HCT116 (cell line): ENCODE measurements around the gene NKX1-1. TPM values are rescaled to one million over a fixed set of nuclear protein-coding genes. Genes with fewer than 3 reads are reported as not detected.

Source experiments
- ATAC-seq: fragments of 200-7000 bp; cut with Tn5 transposase; 2 replicates; pipeline ENCODE4 v1.9.1; 2020; ENCODE audit warnings: mild to moderate bottlenecking, moderate library complexity
- BruUV-seq: library from RNA; stranded (reverse); fragments of 400-500 nt; replicated peaks from 2 replicates; lab custom pipeline; 2021; lab: Mats Ljungman, UMichigan
- CTCF ChIA-PET: fragments of 300-600 bp; sonication (Branson Sonifier 250); formaldehyde crosslinking; loops from one replicate; lab custom pipeline; 2021; ENCODE audit warnings: antibody characterized with exemption; lab: Charles Lee
- POLR2A ChIA-PET: fragments of 300-600, 350-600 bp; sonication (Branson Sonifier 250); formaldehyde crosslinking; loops from one replicate; lab custom pipeline; 2021; ENCODE audit warnings: antibody characterized with exemption; lab: Charles Lee
- RAD21 ChIA-PET, 2 experiments: fragments of 300-600 bp; sonication (Branson Sonifier 250); formaldehyde crosslinking; loops; one replicate each; lab custom pipeline; 2023; ENCODE audit warnings: low total read pairs in 2 of 2; ENCODE audit not compliant: uncharacterized antibody in 2 of 2, unreplicated experiment in 2 of 2, low non-redundant PET in 1 of 2; lab: Charles Lee
- DNase-seq: peaks from one replicate; pipeline ENCODE4 v3.0.0-alpha.2; 2010; ENCODE audit warnings: low read depth, low spot score
- H2AFZ ChIP-seq: fragments of 200-600 bp; shearing (Covaris generic), sonication (generic); 2 replicates; pipeline ENCODE4 v1.6.1; 2017; ENCODE audit warnings: low read depth, mixed run types, mixed read lengths, antibody characterized with exemption, low read length; ENCODE audit not compliant: poor library complexity, severe bottlenecking
- H3K27ac ChIP-seq: 2 replicates; pipeline ENCODE4 v1.5.1; 2012; ENCODE audit warnings: low read depth, low read length
- H3K27me3 ChIP-seq: fragments of 200-600 bp; sonication (generic); 2 replicates; pipeline ENCODE4 v1.6.1; 2016; ENCODE audit warnings: mixed run types, low read length, mixed read lengths; ENCODE audit not compliant: insufficient read depth
- H3K36me3 ChIP-seq, 2 experiments: fragments of 200-500 bp in 1 of 2; fragments of 200-600 bp in 1 of 2; sonication (Bioruptor generic) in 1 of 2; sonication (generic) in 1 of 2; 2 replicates each; pipeline versions ENCODE4 v1.5.1 to v1.6.1; 2014 to 2016; ENCODE audit warnings: low read length in 2 of 2, inconsistent platforms in 1 of 2, mixed read lengths in 1 of 2, mixed run types in 1 of 2; ENCODE audit not compliant: insufficient read depth in 2 of 2, control insufficient read depth in 1 of 2
- H3K4me1 ChIP-seq, 2 experiments: fragments of 200-600 bp in 1 of 2; sonication (generic) in 1 of 2; 2 replicates each; pipeline versions ENCODE4 v1.5.1 to v1.6.1; 2012 to 2017; ENCODE audit warnings: low read length in 2 of 2, inconsistent platforms in 1 of 2, mild to moderate bottlenecking in 1 of 2, mixed read lengths in 1 of 2, mixed run types in 1 of 2, moderate library complexity in 1 of 2; ENCODE audit not compliant: insufficient read depth in 2 of 2, control insufficient read depth in 1 of 2
- H3K4me2 ChIP-seq: fragments of 200-600 bp; sonication (generic); 2 replicates; pipeline ENCODE4 v1.6.1; 2017; ENCODE audit warnings: mixed run types, low read length, mixed read lengths
- H3K4me3 ChIP-seq, 2 experiments: fragments of 200-600 bp in 1 of 2; sonication (generic) in 1 of 2; replicated peaks in 1 of 2; 2 replicates each; pipeline ENCODE4 v1.5.1; 2011 to 2016; ENCODE audit warnings: low read length in 2 of 2, control low read depth in 1 of 2, low read depth in 1 of 2, mild to moderate bottlenecking in 1 of 2, mixed read lengths in 1 of 2, mixed run types in 1 of 2
- H3K79me2 ChIP-seq: fragments of 200-600 bp; sonication (generic); 2 replicates; pipeline ENCODE4 v1.6.1; 2017; ENCODE audit warnings: mild to moderate bottlenecking, mixed run types, low read length, moderate library complexity, mixed read lengths; ENCODE audit not compliant: insufficient read depth
- H3K9ac ChIP-seq: fragments of 200-600 bp; sonication (generic); 2 replicates; pipeline ENCODE4 v1.6.1; 2016; ENCODE audit warnings: low read length, mixed read lengths
- H3K9me2 ChIP-seq: fragments of 200-600 bp; sonication (generic), shearing (Covaris generic); 2 replicates; pipeline ENCODE4 v1.6.1; 2017; ENCODE audit warnings: mixed run types, mild to moderate bottlenecking, moderate library complexity; ENCODE audit not compliant: insufficient read depth
- H3K9me3 ChIP-seq, 2 experiments: fragments of 200-500 bp in 1 of 2; fragments of 200-600 bp in 1 of 2; sonication (Bioruptor generic) in 1 of 2; sonication (generic) in 1 of 2; 2 replicates each; pipeline ENCODE4 v1.6.1; 2014 to 2017; ENCODE audit warnings: low read length in 2 of 2, mixed read lengths in 2 of 2, inconsistent platforms in 1 of 2, low read depth in 1 of 2, mild to moderate bottlenecking in 1 of 2, mixed run types in 1 of 2, moderate library complexity in 1 of 2; ENCODE audit not compliant: control insufficient read depth in 1 of 2, insufficient read depth in 1 of 2
- H4K20me1 ChIP-seq: fragments of 200-600 bp; sonication (generic), shearing (Covaris generic); 2 replicates; pipeline ENCODE4 v1.6.1; 2017; ENCODE audit warnings: mixed run types, mild to moderate bottlenecking, moderate library complexity; ENCODE audit not compliant: insufficient read depth
- CEBPB ChIP-seq: IDR thresholded peaks from 2 replicates; pipeline ENCODE4 v1.6.1; 2012; ENCODE audit warnings: low read depth
- ELF1 ChIP-seq: IDR thresholded peaks from 2 replicates; pipeline ENCODE4 v1.6.1; 2012; ENCODE audit warnings: low read depth, borderline replicate concordance
- EZH2 ChIP-seq: fragments of 200-600 bp; sonication (generic); IDR thresholded peaks from 2 replicates; pipeline ENCODE4 v1.6.1; 2017; ENCODE audit warnings: antibody characterized with exemption, mixed run types
- JUND ChIP-seq: IDR thresholded peaks from 2 replicates; pipeline ENCODE4 v1.6.1; 2012
- POLR2A ChIP-seq: IDR thresholded peaks from 2 replicates; pipeline ENCODE4 v1.7.0; 2011; ENCODE audit warnings: borderline replicate concordance; ENCODE audit not compliant: insufficient read depth, insufficient read length; ENCODE audit errors: extremely low read depth
- SIN3A ChIP-seq: IDR thresholded peaks from 2 replicates; pipeline ENCODE4 v1.6.1; 2012; ENCODE audit warnings: low read depth
- SP1 ChIP-seq: IDR thresholded peaks from 2 replicates; pipeline ENCODE4 v1.6.1; 2012; ENCODE audit warnings: low read depth
- SRF ChIP-seq: IDR thresholded peaks from 2 replicates; pipeline ENCODE4 v1.6.1; 2012; ENCODE audit warnings: low read depth
- TCF7L2 ChIP-seq: IDR thresholded peaks from 2 replicates; pipeline ENCODE4 v1.7.0; 2011; ENCODE audit warnings: borderline replicate concordance, inconsistent platforms; ENCODE audit not compliant: insufficient read depth, insufficient read length; ENCODE audit errors: extremely low read depth
- ZFX ChIP-seq: fragments of 450-650 bp; IDR thresholded peaks from 2 replicates; pipeline ENCODE4 v1.6.1; 2017
- ZNF274 ChIP-seq: fragments of 200-500 bp; sonication (Bioruptor generic); IDR thresholded peaks from 2 replicates; pipeline ENCODE4 v1.6.1; 2014; ENCODE audit warnings: mild to moderate bottlenecking, low read depth, low read length, inconsistent platforms
- intact Hi-C: fragments of 100-400 bp; cut with micrococcal nuclease; formaldehyde crosslinking; loops from 2 replicates; pipeline ENCODE4 v1.10.0; 2022
- total RNA-seq: library from RNA; stranded (reverse); gene quantifications from one replicate; pipeline ENCODE4 v1.2.1, GENCODE V29; 2021; ENCODE audit not compliant: unreplicated experiment
- TF ChIP-seq, protein P1 (sequence below): IDR thresholded peaks from 2 replicates; pipeline ENCODE4 v1.6.1; 2011; ENCODE audit warnings: mild to moderate bottlenecking, low read length, moderate library complexity; ENCODE audit not compliant: insufficient replicate concordance; ENCODE audit errors: extremely low read depth
- TF ChIP-seq, protein P2 (sequence below): IDR thresholded peaks from 2 replicates; pipeline ENCODE4 v1.6.1; 2012; ENCODE audit warnings: low read depth

The NKX1-1 gene
- total RNA-seq, 1 experiment from 2014 or later = not detected

DNA sequence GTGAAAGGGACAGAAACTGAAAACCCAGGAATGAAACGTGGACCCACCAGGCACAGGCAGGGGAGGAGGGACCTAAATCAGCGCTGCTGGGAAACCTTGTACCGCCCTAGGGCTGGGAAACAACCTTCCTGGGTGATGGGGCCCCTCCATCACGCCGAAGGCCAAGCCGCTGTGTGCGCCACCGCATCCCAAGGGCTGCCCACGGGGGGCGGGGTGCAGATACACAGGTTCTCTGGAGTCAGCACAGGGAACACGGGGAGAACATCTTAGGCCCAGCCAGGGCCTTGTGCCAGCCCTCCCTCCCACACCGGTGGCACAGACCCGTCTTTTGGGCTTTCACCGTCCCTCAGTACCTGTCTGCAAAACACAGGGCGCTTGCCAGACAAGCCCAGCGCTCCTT, 46.3 kb downstream of the NKX1-1 start (continued):
- TF ChIP-seq, protein P1, sequence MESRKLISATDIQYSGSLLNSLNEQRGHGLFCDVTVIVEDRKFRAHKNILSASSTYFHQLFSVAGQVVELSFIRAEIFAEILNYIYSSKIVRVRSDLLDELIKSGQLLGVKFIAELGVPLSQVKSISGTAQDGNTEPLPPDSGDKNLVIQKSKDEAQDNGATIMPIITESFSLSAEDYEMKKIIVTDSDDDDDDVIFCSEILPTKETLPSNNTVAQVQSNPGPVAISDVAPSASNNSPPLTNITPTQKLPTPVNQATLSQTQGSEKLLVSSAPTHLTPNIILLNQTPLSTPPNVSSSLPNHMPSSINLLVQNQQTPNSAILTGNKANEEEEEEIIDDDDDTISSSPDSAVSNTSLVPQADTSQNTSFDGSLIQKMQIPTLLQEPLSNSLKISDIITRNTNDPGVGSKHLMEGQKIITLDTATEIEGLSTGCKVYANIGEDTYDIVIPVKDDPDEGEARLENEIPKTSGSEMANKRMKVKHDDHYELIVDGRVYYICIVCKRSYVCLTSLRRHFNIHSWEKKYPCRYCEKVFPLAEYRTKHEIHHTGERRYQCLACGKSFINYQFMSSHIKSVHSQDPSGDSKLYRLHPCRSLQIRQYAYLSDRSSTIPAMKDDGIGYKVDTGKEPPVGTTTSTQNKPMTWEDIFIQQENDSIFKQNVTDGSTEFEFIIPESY = no peak
- TF ChIP-seq EZH2 (no peak), ZNF274 (no peak), ZFX (no peak)

DNA sequence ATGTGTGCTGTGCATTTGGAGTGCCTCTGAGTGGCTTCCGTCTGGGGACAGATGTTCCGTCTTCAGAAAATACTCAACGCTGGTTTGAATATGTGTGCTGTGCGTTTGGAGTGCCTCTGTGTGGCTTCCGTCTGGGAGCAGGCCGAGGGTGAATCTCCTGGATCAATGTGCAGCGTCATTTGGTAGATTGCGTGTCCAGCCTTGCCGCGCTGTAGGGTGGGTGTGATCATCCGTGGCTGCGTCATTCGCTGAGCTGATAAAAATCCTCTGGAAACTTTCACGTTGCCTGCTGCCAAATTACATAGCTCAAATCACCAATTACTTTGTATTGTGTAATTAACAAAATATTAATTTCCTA, 47.1 kb downstream of the NKX1-1 start:
- no peaks in the 10 kb centered on the region for H3K9me3 ChIP-seq
- no peak overlapping the region for H3K4me3 ChIP-seq
- ChIA-PET CTCF (no interaction called here), RAD21 (no interaction called here)
- no peak overlapping the region for H2AFZ ChIP-seq
- H3K27ac ChIP-seq = no peak overlapping the region
- no peak overlapping the region for H3K9ac ChIP-seq
- H3K27me3 ChIP-seq = no peaks in the 10 kb centered on the region
- no peak overlapping the region for H3K4me2 ChIP-seq
- BruUV-seq = no TSS peak
- no peak for DNase-seq
- no peak for ATAC-seq
- H3K79me2 ChIP-seq = no peaks in the 10 kb centered on the region
- peaks cover 0 to 5% of the 10 kb centered on the region in 2 experiments; a peak in 1 of 4 replicates for H3K4me1 ChIP-seq
- TF ChIP-seq TCF7L2 = no peak
- TF ChIP-seq POLR2A = no peak
- no peak for TF ChIP-seq EZH2
- no peak for TF ChIP-seq SP1
- no peak for TF ChIP-seq SIN3A
- TF ChIP-seq, protein P2, sequence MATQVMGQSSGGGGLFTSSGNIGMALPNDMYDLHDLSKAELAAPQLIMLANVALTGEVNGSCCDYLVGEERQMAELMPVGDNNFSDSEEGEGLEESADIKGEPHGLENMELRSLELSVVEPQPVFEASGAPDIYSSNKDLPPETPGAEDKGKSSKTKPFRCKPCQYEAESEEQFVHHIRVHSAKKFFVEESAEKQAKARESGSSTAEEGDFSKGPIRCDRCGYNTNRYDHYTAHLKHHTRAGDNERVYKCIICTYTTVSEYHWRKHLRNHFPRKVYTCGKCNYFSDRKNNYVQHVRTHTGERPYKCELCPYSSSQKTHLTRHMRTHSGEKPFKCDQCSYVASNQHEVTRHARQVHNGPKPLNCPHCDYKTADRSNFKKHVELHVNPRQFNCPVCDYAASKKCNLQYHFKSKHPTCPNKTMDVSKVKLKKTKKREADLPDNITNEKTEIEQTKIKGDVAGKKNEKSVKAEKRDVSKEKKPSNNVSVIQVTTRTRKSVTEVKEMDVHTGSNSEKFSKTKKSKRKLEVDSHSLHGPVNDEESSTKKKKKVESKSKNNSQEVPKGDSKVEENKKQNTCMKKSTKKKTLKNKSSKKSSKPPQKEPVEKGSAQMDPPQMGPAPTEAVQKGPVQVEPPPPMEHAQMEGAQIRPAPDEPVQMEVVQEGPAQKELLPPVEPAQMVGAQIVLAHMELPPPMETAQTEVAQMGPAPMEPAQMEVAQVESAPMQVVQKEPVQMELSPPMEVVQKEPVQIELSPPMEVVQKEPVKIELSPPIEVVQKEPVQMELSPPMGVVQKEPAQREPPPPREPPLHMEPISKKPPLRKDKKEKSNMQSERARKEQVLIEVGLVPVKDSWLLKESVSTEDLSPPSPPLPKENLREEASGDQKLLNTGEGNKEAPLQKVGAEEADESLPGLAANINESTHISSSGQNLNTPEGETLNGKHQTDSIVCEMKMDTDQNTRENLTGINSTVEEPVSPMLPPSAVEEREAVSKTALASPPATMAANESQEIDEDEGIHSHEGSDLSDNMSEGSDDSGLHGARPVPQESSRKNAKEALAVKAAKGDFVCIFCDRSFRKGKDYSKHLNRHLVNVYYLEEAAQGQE = no peak
- no peak for TF ChIP-seq ELF1
- no peak for TF ChIP-seq CEBPB
- TF ChIP-seq SRF = no peak
- TF ChIP-seq JUND = no peak
- TF ChIP-seq, all 23 proteins: peak for 0
- POLR2A ChIA-PET = no interaction called here
- intact Hi-C loops = loop anchor here (10.0 kb wide), 1 partner anchor 156 kb away; no protein-coding TSS in a partner anchor
- H3K36me3 ChIP-seq = no peaks in the 10 kb centered on the region; a peak in 2 of 4 replicates
- no peaks in the 10 kb centered on the region for H4K20me1 ChIP-seq
- H3K9me2 ChIP-seq = no peaks in the 10 kb centered on the region
